Endothelial cell of umbilical vein (primary cell): Measurements from ENCODE around the gene C3orf52. TPM values are rescaled to one million over a fixed set of nuclear protein-coding genes. Genes with fewer than 3 reads are reported as not detected.

Experiments
- BruUV-seq: library from RNA; stranded (reverse); fragments of 400-500 nt; replicated peaks from 2 replicates; lab custom pipeline; 2021; lab: Mats Ljungman, UMichigan
- CTCF ChIA-PET: fragments of 300-600, 350-600 bp; sonication (Branson Sonifier 250); formaldehyde crosslinking; loops from one replicate; lab custom pipeline; 2021; ENCODE audit warnings: antibody characterized with exemption, inconsistent platforms; lab: Charles Lee
- POLR2A ChIA-PET: fragments of 300-600, 350-600 bp; sonication (Branson Sonifier 250); formaldehyde crosslinking; loops from one replicate; lab custom pipeline; 2021; ENCODE audit warnings: antibody characterized with exemption, inconsistent platforms; lab: Charles Lee
- DNase-seq: peaks from one replicate; pipeline ENCODE4 v3.0.0-alpha.2; 2011; ENCODE audit warnings: low read depth, low spot score
- FAIRE-seq: peaks from 2 replicates; lab custom pipeline; 2011; peaks lifted over from hg19 to GRCh38; lab: Jason Lieb, UNC
- H2AFZ ChIP-seq: 2 replicates; pipeline ENCODE4 v1.6.0; 2012; ENCODE audit warnings: low read depth, low read length, control low read depth, inconsistent platforms
- H3K27ac ChIP-seq: 2 replicates; pipeline ENCODE4 v1.5.1; 2011; ENCODE audit warnings: low read depth, mild to moderate bottlenecking, control low read depth, low read length, moderate library complexity; ENCODE audit not compliant: insufficient read depth
- H3K27me3 ChIP-seq, 2 experiments: 2 replicates each; pipeline versions ENCODE4 v1.6.0 to v1.6.1; 2011; ENCODE audit warnings: low read length in 2 of 2, mixed read lengths in 1 of 2; ENCODE audit not compliant: control insufficient read depth in 2 of 2, insufficient read depth in 2 of 2
- H3K36me3 ChIP-seq, 2 experiments: 2 replicates in 1 of 2; 3 replicates in 1 of 2; pipeline ENCODE4 v1.5.1; 2011; ENCODE audit warnings: low read length in 2 of 2, mild to moderate bottlenecking in 1 of 2, moderate library complexity in 1 of 2; ENCODE audit not compliant: control insufficient read depth in 2 of 2, insufficient read depth in 2 of 2; ENCODE audit errors: extremely low read depth in 1 of 2
- H3K4me1 ChIP-seq: 3 replicates; pipeline ENCODE4 v1.5.1; 2011; ENCODE audit warnings: mild to moderate bottlenecking, low read length; ENCODE audit not compliant: control insufficient read depth, insufficient read depth; ENCODE audit errors: extremely low read depth
- H3K4me2 ChIP-seq: 2 replicates; pipeline ENCODE4 v1.6.1; 2011; ENCODE audit warnings: low read length, control low read depth, mixed read lengths; ENCODE audit not compliant: insufficient read depth
- H3K4me3 ChIP-seq, 3 experiments: fragments of 200-600 bp in 1 of 3; sonication (generic), shearing (Covaris generic) in 1 of 3; replicated peaks in 1 of 3; 2 replicates each; pipeline ENCODE4 v1.5.1; 2011 to 2016; ENCODE audit warnings: control low read depth in 3 of 3, low read length in 3 of 3, mild to moderate bottlenecking in 2 of 3, inconsistent platforms in 1 of 3, low read depth in 1 of 3, moderate library complexity in 1 of 3; ENCODE audit not compliant: insufficient read depth in 1 of 3
- H3K79me2 ChIP-seq: 2 replicates; pipeline ENCODE4 v1.6.0; 2012; ENCODE audit warnings: low read length, inconsistent platforms; ENCODE audit not compliant: control insufficient read depth, insufficient read depth
- H3K9ac ChIP-seq: replicated peaks from 2 replicates; pipeline ENCODE3; 2011; ENCODE audit warnings: low read length, control low read depth; ENCODE audit not compliant: insufficient read depth; ENCODE audit errors: extremely low read depth
- H3K9me1 ChIP-seq: replicated peaks from 3 replicates; pipeline ENCODE4 v1.6.0; 2011; ENCODE audit warnings: mild to moderate bottlenecking, low read length; ENCODE audit not compliant: control insufficient read depth, insufficient read depth; ENCODE audit errors: extremely low read depth
- H3K9me3 ChIP-seq: replicated peaks from 2 replicates; pipeline ENCODE4 v1.5.1; 2012; ENCODE audit warnings: low read length, inconsistent platforms; ENCODE audit not compliant: control insufficient read depth, insufficient read depth
- H4K20me1 ChIP-seq: replicated peaks from 2 replicates; pipeline ENCODE3; 2011; ENCODE audit warnings: mild to moderate bottlenecking, low read length; ENCODE audit not compliant: control insufficient read depth, insufficient read depth; ENCODE audit errors: extremely low read depth
- EZH2 ChIP-seq: IDR thresholded peaks from 2 replicates; pipeline ENCODE4 v1.6.1; 2012; ENCODE audit warnings: borderline replicate concordance, low read depth, mild to moderate bottlenecking, moderate library complexity, low read length, inconsistent platforms; ENCODE audit not compliant: severe bottlenecking
- FOS ChIP-seq: IDR thresholded peaks from 2 replicates; pipeline ENCODE4 v1.6.1; 2011; ENCODE audit warnings: mild to moderate bottlenecking, low read length, moderate library complexity, borderline replicate concordance; ENCODE audit not compliant: insufficient read depth
- GATA2 ChIP-seq: IDR thresholded peaks from 2 replicates; pipeline ENCODE4 v1.7.0; 2011; ENCODE audit warnings: low read depth, mild to moderate bottlenecking, moderate library complexity, mixed read lengths, low read length; ENCODE audit not compliant: insufficient read length, insufficient read depth
- JUN ChIP-seq: IDR thresholded peaks from 2 replicates; pipeline ENCODE4 v1.6.1; 2011; ENCODE audit warnings: borderline replicate concordance, low read depth; ENCODE audit not compliant: insufficient read length, insufficient read depth
- MYC ChIP-seq: IDR thresholded peaks from one replicate; pipeline ENCODE4 v1.6.1; 2011; ENCODE audit warnings: mild to moderate bottlenecking, low read depth, low read length
- POLR2A ChIP-seq: IDR thresholded peaks from 2 replicates; pipeline ENCODE4 v1.6.1; 2012; ENCODE audit warnings: low read depth, mild to moderate bottlenecking, control low read depth, low read length
- POLR2AphosphoS5 ChIP-seq: IDR thresholded peaks from 2 replicates; pipeline ENCODE4 v1.6.1; 2012; ENCODE audit warnings: low read depth, mild to moderate bottlenecking, control low read depth, low read length, moderate library complexity; ENCODE audit not compliant: insufficient read depth
- dilution Hi-C: fragments of 300-500 bp; cut with MboI; formaldehyde crosslinking; loops from one replicate; pipeline ENCODE4 v1.15.0; 2019; ENCODE audit warnings: low sequenced_read_pairs; ENCODE audit not compliant: extremely low pct_ligation_motif_present
- intact Hi-C: fragments of 100-400 bp; cut with micrococcal nuclease; formaldehyde crosslinking; loops from one replicate; pipeline ENCODE4 v1.10.0; 2022
- polyA plus RNA-seq, 4 experiments: library from polyadenylated mRNA; depleted of rRNA in 3 of 4; stranded (reverse) in 3 of 4; unstranded in 1 of 4; fragments of >200 nt; gene quantifications; 2 replicates each; pipeline versions ENCODE4 v1.2.1 to v1.2.3, GENCODE V29; 2011 to 2012; ENCODE audit warnings: missing spikeins in 1 of 4
- total RNA-seq: library from RNA; stranded (reverse); gene quantifications from 2 replicates; pipeline ENCODE4 v1.2.3, GENCODE V29; 2021
- TF ChIP-seq, protein P1 (sequence below), 2 donors: IDR thresholded peaks; 1 replicate in 1 of 2; 2 replicates in 1 of 2; pipeline ENCODE4 v1.5.1; 2011; ENCODE audit warnings: low read length in 2 of 2, mild to moderate bottlenecking in 2 of 2, moderate library complexity in 2 of 2, control low read depth in 1 of 2, inconsistent platforms in 1 of 2, low read depth in 1 of 2; ENCODE audit not compliant: insufficient read depth in 1 of 2; ENCODE audit errors: extremely low read depth in 1 of 2
- TF ChIP-seq, protein P2 (sequence below): IDR thresholded peaks from 2 replicates; pipeline ENCODE4 v1.6.1; 2011; ENCODE audit not compliant: insufficient read depth, insufficient read length

The C3orf52 gene
- total and polyA plus RNA-seq, 2 donors (not counting 3 experiments of a cell fraction or from before 2014, with no cell fraction given): 4.2 to 4.6 TPM

DNA sequence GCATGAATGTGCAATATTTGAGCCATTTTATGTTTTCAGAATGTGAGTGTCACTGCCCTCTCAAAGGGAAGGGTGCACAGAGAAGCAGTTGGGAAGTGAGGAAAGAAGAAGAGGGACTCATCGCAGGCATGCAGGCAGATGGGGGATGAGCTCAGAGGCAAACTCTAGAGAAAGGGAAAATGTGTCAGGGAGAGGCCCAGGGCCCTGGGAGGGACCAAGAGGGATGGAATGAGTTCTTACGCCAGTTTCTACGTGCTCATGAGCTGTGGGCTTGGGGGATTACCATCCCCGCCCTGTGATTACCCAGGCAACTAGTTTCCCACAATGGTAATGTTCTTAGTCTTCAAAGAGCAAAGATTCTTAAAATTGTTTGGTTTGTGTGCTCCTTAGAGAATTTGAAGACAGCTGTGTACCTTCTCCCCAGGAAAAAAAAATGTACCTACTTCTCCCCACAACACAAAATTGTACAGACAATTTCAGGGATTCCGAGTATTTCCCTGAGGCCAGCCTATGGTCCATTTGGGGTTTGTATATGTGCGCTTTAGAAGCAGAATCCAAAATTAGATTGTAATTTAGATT is 29.1 kb downstream of the C3orf52 start:
- dilution Hi-C loops (no loop called here), intact Hi-C loops (loop anchor here (10.0 kb wide), 2 partner anchors 210 to 320 kb away; no protein-coding TSS in a partner anchor)
- BruUV-seq: no TSS peak
- Histone ChIP-seq H3K4me3 (no peak overlapping the region), H3K9me1 (no peaks in the 10 kb centered on the region), H3K9me3 (no peaks in the 10 kb centered on the region), H3K79me2 (no peaks in the 10 kb centered on the region), H3K9ac (no peak overlapping the region), H3K27me3 (no peaks in the 10 kb centered on the region), H3K4me1 (peaks cover 7% of the 10 kb centered on the region), H4K20me1 (no peaks in the 10 kb centered on the region), H2AFZ (no peak overlapping the region), H3K27ac (no peak overlapping the region), H3K36me3 (no peaks in the 10 kb centered on the region), H3K4me2 (no peak overlapping the region)
- TF ChIP-seq, protein P1, sequence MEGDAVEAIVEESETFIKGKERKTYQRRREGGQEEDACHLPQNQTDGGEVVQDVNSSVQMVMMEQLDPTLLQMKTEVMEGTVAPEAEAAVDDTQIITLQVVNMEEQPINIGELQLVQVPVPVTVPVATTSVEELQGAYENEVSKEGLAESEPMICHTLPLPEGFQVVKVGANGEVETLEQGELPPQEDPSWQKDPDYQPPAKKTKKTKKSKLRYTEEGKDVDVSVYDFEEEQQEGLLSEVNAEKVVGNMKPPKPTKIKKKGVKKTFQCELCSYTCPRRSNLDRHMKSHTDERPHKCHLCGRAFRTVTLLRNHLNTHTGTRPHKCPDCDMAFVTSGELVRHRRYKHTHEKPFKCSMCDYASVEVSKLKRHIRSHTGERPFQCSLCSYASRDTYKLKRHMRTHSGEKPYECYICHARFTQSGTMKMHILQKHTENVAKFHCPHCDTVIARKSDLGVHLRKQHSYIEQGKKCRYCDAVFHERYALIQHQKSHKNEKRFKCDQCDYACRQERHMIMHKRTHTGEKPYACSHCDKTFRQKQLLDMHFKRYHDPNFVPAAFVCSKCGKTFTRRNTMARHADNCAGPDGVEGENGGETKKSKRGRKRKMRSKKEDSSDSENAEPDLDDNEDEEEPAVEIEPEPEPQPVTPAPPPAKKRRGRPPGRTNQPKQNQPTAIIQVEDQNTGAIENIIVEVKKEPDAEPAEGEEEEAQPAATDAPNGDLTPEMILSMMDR (IDR thresholded peaks at IDR 0.05; ENCODE audit: extremely low read depth in 1 of 2, insufficient read depth in 1 of 2, low read depth in 1 of 2, low read length in 2 of 2): no peak
- TF ChIP-seq FOS: no peak
- TF ChIP-seq, protein P2, sequence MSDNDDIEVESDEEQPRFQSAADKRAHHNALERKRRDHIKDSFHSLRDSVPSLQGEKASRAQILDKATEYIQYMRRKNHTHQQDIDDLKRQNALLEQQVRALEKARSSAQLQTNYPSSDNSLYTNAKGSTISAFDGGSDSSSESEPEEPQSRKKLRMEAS: no peak
- TF ChIP-seq JUN: no peak
- no peak for TF ChIP-seq GATA2
- no peak for TF ChIP-seq EZH2
- no peak for TF ChIP-seq MYC
- no peak for TF ChIP-seq POLR2A
- no peak for TF ChIP-seq POLR2AphosphoS5
- FAIRE-seq: no peak
- CTCF ChIA-PET: no interaction called here
- POLR2A ChIA-PET: no interaction called here
- no peak for DNase-seq
